ENCODE measurements around the gene FAM131A.
"Not testable (repeated sequence)": the region's sequence is repeated elsewhere in the genome, so short reads cannot be mapped to it uniquely, and the experiment has no call there.

FAM131A gene

DNA sequence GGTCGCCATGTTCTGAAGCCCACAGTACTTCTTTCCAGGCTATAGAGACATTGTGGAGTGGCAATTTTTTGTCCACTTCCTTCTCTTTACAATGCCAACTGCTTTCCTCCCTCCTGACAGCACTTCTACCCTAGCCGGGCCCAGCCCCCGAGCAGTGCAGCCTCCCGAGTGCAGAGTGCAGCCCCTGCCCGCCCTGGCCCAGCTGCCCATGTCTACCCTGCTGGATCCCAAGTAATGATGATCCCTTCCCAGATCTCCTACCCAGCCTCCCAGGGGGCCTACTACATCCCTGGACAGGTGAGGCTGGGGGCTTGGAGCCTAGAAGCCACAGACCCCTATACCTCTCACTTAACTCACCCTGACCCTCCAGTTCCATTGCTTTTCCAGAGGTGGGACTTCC is 20.2 kb upstream of the FAM131A start:
- DNase-seq = no peak

DNA sequence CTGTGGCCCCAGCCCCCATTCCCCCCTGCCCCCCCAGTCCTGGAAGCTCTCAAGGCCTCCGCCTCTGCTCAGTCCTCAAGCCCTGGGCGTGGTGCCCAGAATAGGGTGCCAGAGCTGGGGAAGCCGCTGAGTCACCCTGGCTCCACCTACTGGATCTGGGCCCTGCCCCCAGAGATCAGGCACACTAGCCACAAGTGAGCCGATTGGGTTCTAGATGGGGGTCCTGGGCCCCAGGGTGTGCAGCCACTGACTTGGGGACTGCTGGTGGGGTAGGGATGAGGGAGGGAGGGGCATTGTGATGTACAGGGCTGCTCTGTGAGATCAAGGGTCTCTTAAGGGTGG is 17.3 kb upstream of the FAM131A start:
- DNase-seq = peak; percentile 59

DNA sequence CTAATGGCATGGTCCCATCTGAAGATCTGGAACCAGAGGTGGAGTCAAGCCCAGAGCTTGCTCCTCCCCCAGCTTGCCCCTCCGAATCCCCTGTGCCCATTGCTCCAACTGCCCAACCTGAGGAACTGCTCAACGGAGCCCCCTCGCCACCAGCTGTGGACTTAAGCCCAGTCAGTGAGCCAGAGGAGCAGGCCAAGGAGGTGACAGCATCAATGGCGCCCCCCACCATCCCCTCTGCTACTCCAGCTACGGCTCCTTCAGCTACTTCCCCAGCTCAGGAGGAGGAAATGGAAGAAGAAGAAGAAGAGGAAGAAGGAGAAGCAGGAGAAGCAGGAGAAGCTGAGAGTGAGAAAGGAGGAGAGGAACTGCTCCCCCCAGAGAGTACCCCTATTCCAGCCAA is 15.7 kb upstream of the FAM131A start:
- DNase-seq = no peak

DNA sequence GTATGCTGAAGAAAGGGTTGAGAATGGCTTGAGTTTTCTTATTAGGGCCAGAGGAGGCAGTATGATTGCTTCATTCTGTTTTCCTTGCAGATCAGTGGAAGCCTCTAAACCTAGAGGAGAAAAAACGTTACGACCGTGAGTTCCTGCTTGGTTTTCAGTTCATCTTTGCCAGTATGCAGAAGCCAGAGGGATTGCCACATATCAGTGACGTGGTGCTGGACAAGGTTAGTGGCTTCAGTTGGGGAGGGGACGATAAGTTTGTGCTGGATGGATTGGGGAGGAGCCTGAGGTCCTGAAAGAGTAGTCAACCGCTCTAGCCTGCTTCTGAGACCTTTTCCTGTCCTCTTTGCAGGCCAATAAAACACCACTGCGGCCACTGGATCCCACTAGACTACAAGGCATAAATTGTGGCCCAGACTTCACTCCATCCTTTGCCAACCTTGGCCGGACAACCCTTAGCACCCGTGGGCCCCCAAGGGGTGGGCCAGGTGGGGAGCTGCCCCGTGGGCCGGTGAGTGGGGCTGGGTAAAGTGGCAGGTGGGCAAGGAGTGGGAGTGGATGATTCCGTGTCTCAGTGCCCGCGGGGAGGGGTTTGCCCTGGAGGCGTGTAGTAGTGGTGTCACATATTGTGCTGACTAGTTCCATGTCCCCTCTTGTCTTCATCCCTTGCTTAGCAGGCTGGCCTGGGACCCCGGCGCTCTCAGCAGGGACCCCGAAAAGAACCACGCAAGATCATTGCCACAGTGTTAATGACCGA is 14.5 kb upstream of the FAM131A start:
- DNase-seq = no peak

DNA sequence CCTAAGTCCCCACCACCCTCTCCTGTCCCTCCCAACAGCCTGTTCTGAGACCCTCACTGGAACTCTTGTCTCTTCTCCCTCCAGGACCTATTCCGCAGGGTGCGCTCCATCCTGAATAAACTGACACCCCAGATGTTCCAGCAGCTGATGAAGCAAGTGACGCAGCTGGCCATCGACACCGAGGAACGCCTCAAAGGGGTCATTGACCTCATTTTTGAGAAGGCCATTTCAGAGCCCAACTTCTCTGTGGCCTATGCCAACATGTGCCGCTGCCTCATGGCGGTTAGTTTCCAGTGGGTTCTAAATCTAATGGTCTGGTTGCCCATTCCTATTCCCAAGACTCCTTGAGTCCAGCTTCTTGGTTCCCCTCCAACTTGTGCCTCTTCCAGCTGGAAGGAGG is 13.7 kb upstream of the FAM131A start:
- DNase-seq = no peak

DNA sequence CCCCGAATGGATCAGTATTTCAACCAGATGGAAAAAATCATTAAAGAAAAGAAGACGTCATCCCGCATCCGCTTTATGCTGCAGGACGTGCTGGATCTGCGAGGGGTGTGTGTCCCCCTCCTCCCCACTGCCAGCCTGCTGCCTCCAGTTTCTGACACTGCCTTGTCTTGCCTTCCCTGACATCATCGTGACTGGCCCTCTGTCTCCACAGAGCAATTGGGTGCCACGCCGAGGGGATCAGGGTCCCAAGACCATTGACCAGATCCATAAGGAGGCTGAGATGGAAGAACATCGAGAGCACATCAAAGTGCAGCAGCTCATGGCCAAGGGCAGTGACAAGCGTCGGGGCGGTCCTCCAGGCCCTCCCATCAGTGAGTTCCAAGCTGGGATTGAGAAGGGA is 12.1 kb upstream of the FAM131A start:
- DNase-seq = no peak

DNA sequence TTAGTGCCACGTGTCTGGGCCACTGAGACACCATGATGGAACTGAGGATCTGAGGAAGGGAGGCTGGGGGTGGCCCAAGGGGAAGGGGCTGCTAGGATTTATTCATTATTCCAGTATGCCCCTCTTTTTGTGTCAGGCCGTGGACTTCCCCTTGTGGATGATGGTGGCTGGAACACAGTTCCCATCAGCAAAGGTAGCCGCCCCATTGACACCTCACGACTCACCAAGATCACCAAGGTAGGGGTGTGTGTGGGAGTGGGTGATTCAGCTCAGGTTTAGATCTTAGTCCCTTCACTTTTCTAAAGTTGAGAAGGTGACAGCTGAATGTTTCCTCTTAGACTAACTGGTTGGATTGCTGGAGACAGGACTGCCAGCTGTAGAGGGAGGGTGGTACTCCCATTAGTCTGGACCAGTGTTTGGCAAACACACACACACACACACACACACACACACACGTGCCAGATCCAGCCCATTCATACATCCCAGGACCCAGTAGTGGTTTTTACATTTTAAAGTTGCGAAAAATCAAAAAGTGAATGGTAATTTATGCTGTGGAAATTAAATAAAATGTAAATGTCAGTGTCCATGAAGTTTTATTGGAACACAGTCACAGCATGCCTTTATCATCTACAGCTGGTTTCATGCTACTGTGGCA is 11.6 kb upstream of the FAM131A start:
- DNase-seq = no peak

DNA sequence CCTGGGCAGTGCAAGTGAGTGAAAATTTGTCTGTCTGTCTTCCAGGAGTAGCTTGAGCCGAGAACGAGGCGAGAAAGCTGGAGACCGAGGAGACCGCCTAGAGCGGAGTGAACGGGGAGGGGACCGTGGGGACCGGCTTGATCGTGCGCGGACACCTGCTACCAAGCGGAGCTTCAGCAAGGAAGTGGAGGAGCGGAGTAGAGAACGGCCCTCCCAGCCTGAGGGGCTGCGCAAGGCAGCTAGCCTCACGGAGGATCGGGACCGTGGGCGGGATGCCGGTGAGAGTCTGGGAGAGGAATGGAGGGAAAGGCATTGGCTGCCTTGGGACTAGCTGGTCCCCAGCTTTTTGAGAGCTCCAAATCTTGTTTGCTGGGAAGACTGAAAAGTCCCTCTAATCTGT is 10.2 kb upstream of the FAM131A start:
- no peak for DNase-seq

DNA sequence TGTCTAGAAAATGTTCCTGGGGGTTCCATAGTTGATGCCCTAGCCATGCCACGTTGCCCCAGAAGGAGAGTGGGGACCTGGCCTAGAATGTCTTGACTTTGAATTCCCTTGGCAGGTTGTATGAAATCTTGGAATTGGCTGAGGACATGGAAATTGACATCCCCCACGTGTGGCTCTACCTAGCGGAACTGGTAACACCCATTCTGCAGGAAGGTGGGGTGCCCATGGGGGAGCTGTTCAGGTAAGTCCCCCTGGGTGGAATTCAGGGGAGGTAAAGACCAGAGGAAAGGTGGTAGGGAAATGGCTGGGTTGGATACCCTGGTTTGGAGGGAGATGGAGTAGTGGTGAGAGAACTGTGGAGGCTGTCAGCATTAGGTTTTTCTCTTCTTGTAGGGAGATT is 8.9 kb upstream of the FAM131A start:
- no peak for DNase-seq

DNA sequence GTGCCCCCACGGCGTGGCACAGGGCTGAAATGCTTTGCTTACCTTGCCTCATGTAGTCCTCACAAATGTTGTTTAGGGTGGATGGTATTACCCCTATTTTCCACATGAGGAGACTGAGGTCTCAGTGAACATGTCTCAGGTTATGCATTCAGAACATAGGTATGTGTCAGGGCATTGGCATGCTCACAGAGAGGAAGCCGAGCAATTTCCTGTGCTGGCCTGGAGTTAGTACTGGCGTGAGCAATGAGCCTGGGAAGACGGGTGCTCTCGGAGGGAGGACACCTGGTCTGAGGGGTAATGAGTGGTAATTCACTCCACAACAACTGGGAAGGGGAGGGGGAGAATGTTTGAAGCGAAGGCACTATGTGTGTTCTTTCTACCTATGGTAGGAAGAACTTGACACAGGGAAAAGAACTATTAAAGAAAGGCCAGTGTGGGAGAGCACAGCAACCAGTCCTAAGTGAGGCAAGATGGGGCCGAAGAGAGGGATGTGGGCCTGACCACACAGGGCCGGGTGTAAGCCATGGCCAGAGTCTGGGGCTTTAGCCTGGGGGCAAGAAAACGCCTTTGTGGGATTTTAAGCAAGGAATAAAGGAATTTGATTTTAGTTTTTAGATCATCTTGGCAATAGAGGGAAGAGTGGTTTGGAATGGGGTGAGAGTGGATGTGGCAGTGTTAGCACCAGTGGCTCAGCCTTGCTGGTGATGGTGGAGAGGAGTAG is 4.9 kb upstream of the FAM131A start:
- no peak for DNase-seq

DNA sequence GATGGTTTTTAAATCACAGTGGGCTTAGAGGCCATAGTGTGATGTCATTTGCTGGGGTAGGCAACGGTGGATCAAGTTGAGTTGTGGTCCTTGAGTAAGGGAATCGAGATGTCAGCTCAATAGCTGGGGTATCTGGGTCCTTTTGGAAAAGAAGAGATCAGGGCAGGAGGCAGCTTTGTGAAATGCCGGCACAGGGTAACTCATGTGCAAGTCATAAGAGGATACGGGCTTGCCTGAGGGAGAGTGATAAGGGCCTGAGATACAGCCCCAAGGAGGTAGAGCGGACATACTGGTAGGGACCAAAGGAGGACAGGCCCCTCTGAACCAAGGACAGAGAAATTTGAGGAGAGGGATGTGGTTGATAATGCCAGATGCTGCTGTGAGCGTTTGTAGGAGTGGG is 4.2 kb upstream of the FAM131A start:
- DNase-seq = no peak

DNA sequence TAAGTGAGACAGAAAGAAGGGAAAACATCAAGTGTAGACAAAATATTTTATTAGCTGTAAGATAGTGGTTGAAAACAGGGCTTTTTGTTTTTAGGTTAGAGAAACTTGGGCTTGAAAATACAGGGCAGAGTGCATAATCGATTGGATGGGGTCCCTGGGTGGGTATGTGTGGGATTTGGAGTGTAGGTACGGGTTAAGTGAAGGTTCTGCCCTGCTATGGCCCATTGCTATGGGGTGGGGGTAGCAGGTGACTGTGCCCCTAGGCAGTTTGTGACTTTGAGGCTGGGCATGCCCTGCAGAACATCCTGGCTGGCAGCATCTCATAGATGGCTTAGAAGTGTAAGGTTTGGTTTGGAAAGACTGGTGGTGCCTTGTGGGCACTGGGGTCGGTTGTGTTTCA is 3.7 kb upstream of the FAM131A start:
- no peak for DNase-seq

DNA sequence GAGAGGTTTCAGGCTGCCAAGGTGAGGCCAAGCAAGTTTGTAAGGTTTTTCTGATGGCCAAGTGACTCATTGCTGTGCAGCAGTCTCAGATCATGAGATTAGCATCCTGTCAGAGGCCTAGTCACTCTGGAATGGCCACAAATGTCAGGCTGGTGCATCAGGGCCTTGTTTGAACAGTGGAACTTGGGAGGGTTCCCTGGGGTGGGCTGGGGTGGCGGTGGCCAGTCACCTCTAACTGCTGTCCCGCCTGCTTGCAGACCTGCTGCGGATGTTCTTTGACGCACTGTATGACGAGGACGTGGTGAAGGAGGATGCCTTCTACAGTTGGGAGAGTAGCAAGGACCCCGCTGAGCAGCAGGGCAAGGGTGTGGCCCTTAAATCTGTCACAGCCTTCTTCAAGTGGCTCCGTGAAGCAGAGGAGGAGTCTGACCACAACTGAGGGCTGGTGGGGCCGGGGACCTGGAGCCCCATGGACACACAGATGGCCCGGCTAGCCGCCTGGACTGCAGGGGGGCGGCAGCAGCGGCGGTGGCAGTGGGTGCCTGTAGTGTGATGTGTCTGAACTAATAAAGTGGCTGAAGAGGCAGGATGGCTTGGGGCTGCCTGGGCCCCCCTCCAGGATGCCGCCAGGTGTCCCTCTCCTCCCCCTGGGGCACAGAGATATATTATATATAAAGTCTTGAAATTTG is 2.8 kb upstream of the FAM131A start:
- peak; percentile 39 for DNase-seq

DNA sequence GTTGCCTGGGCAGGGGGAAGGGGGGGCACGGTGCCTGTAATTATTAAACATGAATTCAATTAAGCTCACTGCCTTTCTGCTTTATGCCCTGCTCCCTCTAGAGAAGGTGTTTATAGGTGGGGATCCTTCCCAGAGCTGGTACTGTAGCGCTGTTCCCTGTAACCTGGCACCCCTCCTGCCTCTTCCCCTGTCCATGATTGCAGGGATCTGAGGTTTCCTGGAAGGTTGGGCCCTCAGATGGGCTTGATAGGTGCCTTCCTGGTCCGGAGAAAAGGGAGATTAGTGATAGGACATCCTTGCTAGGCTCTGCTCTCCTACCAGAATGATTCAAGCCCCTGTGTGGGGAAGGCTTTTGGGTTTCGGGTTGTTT is 2.1 kb upstream of the FAM131A start:
- no peak for DNase-seq

DNA sequence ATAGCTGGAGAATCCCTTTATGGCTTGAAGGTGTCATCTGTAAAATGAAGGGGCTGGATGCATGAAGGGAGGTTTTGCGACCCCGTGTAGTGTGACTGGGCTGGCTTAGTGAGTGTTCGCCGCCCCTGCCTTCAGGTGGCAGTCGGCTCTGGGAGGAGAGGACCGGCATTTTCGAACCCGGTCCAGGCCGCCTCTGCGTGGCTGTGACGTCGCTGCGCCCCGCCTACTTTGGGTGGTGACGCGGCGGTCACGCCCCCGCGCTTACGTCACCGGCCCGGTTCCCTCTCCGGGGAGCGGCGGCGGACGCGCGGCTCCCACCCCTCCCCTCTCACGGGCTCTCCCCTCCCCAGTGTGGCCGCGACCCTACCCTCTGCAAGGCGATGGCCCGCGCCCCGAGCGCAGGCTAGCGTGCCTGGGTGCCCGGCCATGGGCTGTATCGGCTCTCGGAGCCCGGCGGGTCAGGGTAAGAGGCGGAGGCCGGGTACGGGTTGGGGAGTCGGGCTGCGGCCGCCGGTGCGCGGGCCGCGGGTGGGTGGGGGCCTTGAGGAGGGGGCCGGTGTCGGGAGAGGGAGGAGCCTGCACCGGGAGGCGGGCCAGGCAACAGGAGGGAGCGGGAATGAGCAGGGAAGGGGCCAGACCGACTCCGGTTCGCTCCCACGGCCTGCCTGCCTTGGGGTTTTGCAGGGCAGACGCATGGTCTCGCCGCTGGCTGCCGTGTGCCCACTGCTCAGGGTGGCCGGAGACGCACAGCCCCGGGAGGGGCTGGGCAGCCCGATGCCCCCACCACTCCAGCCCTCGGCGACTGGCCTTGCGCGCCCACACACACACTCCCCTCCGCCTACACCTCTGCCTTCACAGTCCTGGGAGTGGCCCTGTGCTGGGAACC is 1.5 kb upstream of the FAM131A start:
- DNase-seq = peak; percentile 88

DNA sequence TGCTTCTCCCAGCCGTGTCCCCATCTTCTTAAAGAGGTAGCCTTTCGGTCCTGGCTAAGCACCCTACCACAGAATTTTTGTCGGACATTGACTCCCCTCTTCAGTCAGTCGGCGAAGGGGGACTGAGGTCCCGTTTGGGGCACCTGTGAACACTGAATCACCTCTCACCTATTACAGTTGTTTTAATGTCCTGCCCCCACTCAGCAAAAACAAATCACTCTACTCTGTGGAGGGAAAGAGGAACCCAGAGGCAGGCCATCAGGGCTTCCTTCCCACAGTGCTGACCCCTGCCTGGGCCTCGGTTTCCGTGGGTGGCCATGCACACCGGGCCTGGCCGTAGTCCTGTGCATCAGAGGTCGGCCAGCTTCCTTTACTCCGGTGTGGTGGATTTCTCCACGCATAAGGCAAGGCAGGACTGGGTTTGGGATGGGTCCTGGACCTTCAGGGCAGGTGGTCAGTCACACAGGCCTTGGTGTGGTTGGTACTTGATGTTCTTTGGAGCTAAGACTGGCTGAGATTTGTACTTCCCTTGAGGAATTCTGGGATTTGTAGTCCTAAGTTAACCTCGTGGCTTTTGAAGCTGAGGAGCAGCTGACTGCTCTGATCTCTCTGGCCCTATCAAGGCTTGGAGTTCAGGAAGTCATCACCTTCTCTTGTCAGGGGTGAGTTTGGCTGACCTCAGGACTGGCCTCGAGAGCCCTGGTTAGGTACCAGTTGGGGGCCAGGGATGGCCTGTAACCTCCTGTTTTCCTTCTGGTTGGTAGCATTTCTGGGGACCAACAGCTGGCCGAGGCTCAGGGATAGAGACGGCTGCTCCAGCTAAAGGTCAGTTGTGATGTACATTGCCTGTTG is 627 bp upstream of the FAM131A start:
- DNase-seq = no peak

DNA sequence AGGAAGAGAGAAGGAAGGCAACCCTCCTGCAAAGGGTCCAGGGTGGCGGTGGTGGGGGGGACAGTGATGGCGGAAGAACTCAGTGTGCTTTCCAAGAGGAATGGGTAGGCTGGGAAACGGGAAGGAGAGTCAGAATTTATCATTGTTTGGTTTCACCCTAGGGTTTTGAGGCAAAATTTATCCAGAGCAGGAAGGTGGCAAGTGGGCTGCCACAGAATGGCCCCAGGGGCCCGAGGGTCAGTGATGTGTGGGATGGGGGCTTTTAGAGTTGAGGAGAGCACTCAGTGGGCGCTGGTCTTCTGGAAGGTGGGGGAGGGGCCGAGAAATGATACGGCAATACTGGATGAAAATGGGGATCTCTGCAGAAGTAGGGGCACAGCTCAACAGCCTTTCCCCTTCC is 581 bp downstream of the FAM131A start:
- DNase-seq = no peak

DNA sequence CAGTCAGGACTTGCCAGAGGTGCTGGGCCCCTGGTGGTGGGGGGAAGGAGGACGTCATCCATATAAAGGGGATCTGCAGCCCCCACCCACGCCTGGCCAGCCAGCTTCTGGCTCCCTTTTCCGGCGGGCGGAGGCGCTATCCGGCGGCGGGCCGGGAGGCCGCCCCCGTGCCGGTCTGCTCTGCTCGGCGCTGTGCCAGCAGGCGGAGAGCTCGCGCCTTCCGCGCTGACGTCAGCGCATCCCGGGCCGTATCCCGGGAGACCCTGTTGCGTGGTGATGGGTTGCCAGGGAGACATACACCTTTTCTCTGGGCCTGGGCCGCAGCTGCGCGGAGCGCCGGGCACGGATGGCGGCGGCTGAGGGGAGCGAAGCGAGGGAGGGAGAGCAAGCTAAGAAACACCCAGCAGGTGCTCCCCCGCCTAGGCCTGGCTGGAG is 1.1 kb downstream of the FAM131A start:
- no peak for DNase-seq

DNA sequence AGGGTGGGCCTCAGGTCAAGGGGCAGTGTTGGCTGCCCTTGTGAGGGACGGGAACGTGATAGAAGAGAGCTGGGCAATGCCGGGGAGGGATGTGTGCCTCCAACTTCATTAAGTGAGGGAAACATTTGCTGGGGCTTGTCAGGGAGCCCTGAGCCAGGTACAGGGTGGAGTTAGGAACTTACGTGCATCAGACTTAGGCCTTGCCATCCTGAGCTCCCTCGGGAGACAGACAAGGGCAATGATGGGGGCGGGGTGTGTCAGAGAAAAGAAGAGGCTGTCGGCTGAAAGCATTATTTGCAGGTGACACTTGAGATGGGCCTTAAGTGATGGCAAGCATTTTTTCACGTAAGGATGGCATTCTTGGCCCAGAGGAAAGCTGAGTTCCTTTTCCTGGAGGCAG is 1.6 kb downstream of the FAM131A start:
- no peak for DNase-seq

DNA sequence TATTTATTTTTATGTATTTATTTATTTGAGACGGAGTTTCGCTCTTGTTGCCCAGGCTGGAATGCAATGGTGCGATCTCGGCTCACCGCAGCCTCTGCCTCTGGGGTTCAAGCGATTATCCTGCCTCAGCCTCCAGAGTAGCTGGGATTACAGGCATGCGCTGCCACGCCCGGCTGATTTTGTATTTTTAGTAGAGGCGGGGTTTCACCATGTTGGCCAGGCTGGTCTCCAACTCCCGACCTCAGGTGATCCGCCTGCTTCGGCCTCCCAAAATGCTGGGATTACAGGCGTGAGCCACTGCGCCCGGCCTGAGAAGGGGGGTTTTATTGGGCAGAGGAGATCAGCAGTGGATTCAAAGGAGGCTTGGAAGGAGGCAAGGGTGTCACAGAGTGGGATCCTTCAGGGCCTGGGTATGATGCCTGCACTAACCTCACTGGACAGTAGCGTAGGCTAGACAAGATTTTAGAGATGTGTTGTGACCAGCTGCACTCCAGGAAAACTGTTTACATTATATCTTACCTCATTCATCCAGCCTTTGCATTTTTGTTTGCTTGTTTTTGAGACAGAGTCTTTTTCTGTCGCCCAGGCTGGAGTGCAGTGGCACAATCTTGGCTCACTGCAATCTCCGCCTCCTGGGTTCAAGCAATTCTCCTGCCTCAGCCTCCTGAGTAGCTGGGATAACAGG is 2.2 kb downstream of the FAM131A start:
- DNase-seq = not testable (repeated sequence)

DNA sequence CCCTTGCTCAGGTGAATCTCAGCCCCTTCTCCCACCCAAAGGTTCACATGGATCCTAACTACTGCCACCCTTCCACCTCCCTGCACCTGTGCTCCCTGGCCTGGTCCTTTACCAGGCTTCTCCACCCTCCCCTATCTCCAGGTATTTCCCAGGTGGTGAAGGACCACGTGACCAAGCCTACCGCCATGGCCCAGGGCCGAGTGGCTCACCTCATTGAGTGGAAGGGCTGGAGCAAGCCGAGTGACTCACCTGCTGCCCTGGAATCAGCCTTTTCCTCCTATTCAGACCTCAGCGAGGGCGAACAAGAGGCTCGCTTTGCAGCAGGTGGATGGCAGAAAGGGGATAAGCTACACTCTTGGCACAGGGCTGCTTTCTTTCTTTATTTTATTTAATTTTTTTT is 4.5 kb downstream of the FAM131A start:
- DNase-seq = no peak

Measured in CD4-positive, alpha-beta T cell treated with Interleukin-6 for 4 hours (primary cell).